T-helper 1 cell treated with Interleukin-12 subunit alpha and Interleukin-12 subunit beta and Interleukin-4 antibody, amounts not matched to agents 30 ng/mL and 1 ng/mL, for 36 hours (primary cell): ENCODE data around the gene TMEM38A. TPM values are rescaled to one million over a fixed set of nuclear protein-coding genes. Genes with fewer than 3 reads are reported as not detected.
"Not testable (repeated sequence)": the region's sequence is repeated elsewhere in the genome, so short reads cannot be mapped to it uniquely, and the experiment has no call there.

ENCODE experiments used
- intact Hi-C: fragments of 100-400 bp; cut with micrococcal nuclease; formaldehyde crosslinking; loops from one replicate; pipeline ENCODE4 v1.15.1; 2024
- total RNA-seq: library from RNA; stranded (reverse); gene quantifications from 2 replicates; pipeline ENCODE4 v1.2.3, GENCODE V29; 2022

The TMEM38A gene
- total RNA-seq, 1 donor from 2014 or later, result 0.20 TPM

DNA sequence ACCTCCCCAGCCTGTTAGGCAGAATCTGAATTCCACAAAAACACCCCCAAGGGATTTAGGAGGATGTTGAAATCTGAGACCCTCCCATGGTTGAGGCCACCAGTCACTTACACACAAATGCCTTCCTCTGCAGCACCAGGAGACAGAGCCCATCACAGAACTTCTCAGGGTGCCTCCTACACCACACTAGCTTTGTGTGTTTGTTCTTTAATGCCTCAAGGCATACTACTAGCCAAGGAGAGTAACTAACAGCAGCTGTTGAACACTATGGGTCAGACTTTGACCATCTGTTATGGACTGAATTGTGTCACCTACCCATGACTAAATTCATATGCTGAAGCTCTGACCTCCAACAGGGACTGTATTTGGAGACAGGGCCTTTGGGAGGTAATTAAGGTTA lies 23.4 kb upstream of the TMEM38A start:
- intact Hi-C loops, result no loop called here

DNA sequence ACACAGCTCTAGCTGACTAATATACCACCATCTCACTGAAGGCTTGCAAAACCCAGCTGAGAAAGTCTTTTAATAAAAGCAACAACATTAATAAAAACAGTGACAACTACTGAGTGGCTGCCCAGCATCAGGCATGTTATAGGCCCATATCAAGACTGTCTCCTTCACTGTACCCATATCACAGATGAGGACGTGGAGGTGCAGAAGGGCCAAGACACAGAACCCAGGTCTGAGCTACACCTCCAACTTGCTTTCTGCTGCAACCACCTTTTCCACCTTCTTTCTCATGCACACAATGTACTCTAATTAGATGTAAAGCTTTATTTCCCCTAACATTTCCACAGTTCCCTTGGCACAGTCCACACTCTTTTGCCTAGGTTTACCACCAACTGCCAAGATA lies 22.3 kb upstream of the TMEM38A start:
- intact Hi-C loops, result no loop called here

DNA sequence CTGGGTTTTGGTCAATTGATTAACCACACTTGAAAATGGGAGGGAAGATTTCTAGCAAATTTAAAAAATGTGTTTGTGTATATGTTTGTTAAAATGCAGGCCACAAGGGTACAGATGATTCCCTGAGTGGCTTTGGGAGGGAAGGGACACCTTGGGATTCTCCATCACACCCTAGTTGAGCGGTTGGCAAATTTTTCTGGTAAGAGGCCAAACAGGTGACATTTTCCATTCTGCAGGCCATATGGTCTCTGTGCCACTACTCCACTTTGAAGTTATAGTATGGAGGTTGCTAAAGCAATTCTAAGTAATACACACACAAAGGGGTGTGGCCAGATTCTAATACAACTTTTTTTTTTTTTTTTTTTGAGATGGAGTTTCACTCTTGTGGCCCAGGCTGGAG lies 20.0 kb upstream of the TMEM38A start:
- intact Hi-C loops, result no loop called here

DNA sequence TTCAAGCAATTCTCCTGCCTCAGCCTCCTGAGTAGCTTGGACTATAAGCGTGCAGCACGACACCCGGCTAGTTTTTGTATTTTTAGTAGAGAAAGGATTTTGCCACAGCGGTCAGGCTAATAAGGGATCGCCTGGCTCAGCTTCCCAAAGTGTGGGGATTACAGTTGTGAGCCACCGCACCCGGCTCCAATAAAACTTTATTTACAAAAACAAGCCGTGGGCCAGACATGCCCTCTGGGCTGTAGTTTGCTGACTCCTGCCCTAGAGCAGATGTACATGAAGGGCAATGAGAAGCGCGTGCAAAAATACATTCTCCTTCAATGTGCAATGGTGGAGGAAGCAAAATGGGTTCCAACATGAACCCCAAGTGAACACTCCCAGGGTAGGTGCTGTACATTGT lies 19.2 kb upstream of the TMEM38A start:
- intact Hi-C loops, result no loop called here

DNA sequence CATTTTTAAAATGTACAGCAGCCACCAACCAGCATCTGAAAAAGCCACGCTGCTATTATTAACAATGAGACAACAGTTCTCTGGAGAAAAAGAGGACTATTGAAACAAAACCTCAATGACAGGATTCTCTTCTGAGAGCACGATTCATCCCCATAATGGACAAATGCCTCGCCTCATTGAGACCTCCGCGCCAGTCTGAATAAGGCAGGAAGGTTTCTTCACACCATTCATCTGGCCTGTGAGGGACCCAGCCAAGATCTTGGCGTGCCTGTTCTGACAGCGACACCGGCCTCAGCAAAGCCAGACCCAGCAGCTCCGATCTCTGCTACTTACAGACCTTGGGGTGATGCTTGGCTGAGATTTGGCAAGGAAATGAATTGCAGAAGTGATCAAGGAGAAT lies 15.8 kb upstream of the TMEM38A start:
- intact Hi-C loops, result no loop called here

DNA sequence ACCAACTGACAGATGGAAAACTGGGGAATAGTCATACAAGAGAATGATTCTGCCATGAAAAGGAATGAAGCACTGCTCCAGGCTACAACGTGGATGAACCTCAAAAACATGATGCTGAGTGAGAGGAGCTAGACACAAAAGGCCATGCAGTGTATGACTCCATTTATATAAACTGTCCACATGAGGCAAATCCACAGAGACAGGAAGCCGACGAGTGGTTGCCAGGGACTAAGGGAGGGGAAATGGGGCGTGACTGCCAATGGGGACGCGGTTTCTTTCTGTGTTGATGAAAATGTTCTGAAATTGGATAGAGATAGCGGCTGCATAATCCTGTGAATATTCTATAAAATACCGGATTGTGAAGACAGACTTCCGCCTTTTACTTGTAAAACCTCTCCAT lies 11.2 kb upstream of the TMEM38A start:
- intact Hi-C loops, result no loop called here

DNA sequence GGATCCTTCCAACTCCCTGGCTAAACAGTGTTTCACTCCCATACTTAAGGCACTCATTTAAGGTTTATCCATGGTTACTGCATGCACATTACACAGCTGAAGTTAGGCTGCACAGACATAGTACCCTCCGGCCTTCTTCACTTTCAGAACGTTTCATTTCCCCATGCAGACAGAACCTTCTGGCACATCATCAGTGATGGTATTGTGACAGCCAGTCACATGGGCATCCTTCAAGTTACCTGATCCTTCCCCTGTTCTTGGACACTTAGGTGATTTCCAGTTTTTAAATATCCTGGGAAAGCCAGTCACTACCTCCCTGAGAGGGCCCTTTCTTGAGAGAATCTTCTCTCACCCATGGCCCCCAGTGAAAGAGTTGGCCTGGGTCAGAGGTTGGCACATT lies 10.1 kb upstream of the TMEM38A start:
- intact Hi-C loops, result no loop called here

DNA sequence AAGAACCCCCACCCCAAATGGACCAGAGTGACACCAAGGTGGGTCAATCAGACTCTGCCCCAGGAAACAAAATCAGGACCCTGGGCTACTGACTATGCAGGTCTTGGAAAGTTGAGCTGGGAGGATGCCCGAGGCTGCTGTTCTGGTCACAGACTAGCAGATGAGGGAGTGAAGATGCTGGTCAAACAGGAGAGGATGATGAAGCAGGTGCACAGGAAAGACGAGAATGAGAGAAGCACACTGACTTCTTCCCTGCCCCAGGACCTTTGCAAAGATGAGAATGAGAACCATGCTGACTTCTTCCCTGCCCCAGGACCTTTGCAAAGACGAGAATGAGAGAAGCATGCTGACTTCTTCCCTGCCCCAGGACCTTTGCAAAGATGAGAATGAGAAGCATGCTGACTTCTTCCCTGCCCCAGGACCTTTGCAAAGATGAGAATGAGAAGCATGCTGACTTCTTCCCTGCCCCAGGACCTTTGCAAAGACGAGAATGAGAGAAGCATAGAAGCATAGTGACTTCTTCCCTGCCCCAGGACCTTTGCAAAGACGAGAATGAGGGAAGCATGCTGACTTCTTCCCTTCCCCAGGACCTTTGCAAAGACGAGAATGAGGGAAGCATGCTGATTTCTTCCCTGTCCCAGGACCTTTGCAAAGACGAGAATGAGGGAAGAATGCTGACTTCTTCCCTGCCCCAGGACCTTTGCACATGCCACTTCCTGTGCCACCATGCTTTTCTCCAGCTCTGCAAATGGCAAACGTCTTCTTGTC lies 9.3 kb upstream of the TMEM38A start:
- intact Hi-C loops, result not testable (repeated sequence)

DNA sequence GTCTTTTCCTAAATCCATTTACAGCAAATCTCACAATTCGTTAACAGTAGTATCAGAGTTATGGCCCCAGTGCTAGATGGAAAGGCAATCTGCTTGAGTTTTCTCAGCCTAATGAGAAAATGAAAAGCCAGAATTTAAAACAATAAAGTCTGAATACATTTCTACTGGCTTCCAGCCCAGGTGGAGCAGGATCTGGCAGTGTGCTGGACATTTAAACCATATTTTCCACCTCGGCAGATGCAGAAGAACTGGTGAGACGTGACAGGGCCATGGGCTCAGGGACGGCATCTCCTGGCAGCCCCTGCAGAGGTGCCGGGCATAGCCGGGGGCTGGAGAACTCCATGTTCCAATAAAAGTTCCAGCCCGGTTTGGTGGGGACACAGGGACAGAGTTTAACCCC lies 8.1 kb upstream of the TMEM38A start:
- intact Hi-C loops, result no loop called here

DNA sequence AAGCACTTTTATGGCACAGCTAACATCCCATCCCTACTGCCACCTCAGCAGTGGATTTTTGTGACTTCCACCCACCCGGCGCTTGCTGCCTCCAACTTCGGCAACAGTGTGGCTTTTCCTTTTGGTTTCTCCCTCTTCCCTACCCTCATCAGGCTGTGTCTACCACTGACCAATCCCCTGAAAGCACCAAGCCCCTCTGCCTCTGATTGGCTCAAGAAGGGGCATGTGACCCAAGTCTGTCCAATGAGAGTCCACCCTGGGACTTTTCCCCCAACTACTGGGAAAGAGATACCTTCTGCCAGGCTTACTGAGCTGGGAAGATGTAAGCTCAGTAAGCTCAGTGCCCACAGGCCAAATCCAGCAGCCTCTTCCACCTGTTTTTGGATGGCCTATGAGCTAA lies 6.8 kb upstream of the TMEM38A start:
- intact Hi-C loops, result no loop called here

DNA sequence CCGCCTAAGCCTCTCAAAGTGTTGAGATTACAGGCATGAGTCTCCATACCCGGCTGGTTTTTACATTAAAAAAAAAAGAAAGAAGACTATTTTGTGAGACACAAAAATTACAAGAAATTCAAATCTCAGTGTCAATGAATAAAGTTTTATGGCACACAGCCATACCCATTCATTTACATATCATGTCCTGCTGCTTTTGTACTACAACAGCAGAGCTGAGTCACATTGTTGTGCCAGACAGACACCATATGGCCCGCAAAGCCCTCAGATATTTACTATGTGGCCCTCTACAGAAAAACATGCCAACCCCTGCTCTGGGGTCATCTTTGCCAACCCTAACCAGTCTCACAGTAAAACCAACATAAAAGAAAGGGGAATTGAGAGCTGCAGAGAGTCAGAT lies 6.3 kb upstream of the TMEM38A start:
- intact Hi-C loops, result no loop called here

DNA sequence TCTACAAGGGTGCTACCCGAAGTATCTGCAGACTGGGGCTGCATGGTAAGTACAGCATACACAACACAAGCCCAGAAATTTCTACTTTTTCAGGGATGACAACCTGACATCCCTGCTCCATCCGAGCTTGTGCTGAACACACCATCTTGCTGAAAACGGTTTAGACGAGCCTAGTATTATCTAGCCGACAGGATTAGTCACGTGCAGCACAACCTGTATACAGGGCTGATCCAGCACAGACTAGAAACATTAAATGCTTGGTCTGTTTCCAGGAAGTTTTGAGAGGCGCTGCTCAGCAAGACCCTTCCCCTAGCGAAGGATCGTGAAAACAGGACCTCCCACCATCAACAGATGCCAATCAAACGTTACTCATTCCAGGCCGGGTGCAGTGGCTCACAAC lies 5.2 kb upstream of the TMEM38A start:
- intact Hi-C loops, result no loop called here

DNA sequence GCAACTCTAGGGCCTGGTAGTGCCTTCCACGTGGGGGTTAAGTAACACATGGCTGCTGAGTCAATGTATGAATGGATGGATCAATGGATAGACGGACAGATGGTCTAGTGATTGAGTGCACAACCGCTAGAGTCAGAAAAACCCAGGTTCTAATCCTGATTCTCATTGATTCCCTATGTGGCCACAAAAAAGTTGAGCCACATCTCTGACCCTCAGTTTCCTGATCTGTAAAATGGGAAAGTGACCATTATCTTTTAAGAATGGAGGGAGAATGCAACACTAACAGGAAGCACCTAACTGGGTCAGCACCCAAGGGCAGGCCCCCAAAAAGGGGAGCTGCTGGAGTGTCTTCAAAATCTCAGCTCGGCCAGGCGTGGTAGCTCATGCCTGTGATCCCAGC lies 3.6 kb upstream of the TMEM38A start:
- intact Hi-C loops, result no loop called here

DNA sequence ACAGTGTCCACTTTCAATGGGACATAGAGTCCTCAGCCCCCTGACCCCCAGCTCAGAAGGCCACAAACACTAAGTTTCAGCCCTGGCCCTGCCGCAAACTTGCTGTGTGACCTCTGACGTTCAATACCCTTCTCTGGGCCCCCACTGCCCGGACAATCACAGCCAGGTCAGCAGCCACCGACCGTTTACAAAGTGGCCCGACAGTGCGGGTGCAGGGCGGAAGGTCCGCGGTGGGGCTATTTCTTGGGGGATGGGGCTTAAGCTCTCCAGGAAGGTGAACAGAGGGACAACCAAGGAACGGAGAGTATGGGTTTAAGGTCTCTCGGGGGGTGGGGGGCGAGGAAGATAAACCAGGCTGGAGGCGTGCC lies 1.5 kb upstream of the TMEM38A start:
- intact Hi-C loops, result loop anchor here (1.0 kb wide), 3 partner anchors 87 to 678 kb away; partner anchors contain the start of genes GTPBP3, HAUS8, MYO9B and SLC35E1

DNA sequence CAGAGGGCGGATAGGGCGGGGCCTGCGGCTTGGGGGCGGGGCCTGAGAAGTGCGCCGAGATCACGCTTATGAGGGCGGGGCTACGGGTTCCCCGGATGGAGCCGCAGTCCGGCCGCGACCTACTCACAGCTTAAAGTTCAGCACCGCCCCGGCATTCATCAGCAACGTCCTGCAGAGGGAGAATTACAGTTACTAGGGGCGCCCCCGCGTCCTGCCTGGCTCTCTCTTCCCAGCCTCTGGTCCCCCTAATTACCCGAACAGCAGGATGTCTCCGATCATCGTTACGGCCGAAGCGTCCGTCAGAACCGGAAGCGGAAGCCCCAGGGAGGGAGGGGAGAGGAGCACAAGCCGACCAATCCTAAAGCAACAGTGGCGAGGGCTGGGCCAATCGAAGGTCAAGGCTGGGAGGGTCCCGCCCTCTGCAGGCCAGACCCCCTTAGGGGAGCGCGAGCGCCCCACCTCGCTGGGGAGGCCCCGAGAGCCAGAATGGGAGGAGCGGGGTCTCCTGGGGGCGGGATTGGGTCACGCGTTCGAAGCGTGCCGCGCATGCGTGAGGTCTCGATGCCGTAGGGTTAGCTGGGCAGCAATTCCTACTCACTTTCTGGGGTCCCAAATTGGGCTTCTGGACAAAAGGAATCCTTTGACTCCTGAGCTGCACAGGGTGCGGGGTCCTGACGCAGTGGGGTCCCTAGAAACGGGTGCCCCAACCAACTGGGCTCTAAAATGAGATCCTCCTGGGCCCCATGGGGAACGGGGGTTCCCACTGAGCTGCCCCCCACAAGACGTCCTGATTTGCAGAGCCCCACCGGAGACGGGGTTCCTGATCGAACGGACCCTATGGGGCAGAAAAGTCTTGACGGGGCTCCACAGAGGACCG lies 869 bp upstream of the TMEM38A start, which contains the start of gene SMIM7:
TSS of gene SMIM7 (minus strand) at position 313 of the 877 bp plus-strand sequence. CDS start at position 279, 34 bp downstream.
- intact Hi-C loops, result loop anchor here (1.0 kb wide), 10 partner anchors 32 to 677 kb away; partner anchors contain the start of genes C19orf44, CALR3, CHERP and GTPBP3

DNA sequence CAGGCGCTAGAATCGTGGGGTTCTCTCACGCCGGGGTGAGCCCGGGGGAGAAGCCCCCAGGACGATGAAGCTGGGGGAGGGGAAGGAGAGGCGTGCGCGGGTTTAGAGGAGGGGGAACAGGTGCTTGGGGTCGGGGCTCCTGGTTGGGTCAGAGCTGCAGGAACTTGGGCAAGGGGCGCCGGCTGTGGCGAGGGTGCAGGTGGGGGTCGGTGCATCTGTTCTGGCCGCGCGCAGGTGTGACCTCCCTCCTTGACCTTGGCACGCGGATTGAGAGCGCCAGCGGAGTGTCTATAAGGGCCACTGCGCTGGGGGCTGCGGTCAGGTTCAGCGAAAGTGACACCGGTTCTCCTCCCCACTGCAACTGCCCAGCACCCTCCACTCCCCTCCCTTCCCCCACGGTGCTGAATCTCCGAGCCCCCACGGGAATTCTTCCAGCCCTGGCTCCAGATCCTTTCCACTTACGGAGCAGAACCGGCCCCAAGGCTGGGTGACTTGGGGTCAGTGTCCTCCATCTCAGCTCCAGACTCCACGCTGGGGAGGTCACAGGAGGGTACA lies 618 bp downstream of the TMEM38A start:
- intact Hi-C loops, result no loop called here

DNA sequence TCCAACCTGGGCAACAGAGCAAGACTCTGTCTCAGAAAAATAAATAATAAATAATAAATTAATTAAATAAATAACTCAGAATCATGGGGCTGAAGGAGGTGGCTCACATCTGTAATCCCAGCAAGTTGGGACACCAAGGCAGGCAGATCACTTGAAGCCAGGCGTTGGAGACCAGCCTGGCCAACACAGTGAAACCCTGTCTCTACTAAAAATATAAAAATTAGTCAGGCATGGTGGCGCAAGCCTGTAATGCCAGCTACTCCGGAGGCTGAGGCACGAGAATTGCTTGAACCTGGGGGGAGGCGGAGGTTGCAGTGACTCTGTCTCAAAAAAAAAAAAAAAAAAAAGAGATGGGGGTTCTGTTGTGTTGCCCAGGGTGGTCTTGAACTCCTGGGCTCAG lies 7.2 kb downstream of the TMEM38A start:
- intact Hi-C loops, result no loop called here

DNA sequence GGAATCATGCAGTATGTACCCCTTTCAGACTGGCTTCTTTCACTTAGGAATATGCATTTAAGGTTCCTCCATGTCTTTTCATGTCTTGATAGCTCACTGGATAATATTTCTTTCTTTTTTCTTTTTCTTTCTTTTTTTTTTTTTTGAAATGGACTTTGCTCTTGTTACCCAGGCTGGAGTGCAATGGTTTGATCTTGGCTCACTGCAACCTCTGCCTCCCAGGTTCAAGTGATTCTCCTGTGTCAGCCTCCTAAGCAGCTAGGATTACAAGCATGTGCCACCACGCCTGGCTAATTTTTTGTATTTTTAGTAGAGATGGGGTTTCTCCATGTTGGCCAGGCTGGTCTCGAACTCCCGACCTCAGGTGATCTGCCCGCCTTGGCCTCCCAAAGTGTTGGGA lies 7.8 kb downstream of the TMEM38A start:
- intact Hi-C loops, result not testable (repeated sequence)

DNA sequence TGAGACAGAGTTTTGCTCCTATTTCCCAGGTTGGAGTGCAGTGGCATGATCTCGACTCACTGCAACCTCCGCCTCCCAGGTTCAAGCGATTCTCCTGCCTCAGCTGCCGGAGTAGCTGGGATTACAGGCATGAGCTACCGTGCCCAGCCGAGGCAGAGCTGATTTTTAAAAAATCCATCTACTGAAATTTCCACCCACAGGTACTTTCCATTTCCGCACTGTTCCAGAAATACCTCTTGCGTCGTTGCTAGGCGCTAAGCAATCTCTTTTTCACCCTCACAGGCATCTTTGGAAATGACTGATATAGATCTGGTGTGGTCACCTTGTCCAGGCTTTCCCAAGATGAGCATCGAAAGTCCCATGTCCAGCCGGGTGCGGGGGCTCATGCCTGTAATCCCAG lies 9.4 kb downstream of the TMEM38A start:
- intact Hi-C loops, result no loop called here

DNA sequence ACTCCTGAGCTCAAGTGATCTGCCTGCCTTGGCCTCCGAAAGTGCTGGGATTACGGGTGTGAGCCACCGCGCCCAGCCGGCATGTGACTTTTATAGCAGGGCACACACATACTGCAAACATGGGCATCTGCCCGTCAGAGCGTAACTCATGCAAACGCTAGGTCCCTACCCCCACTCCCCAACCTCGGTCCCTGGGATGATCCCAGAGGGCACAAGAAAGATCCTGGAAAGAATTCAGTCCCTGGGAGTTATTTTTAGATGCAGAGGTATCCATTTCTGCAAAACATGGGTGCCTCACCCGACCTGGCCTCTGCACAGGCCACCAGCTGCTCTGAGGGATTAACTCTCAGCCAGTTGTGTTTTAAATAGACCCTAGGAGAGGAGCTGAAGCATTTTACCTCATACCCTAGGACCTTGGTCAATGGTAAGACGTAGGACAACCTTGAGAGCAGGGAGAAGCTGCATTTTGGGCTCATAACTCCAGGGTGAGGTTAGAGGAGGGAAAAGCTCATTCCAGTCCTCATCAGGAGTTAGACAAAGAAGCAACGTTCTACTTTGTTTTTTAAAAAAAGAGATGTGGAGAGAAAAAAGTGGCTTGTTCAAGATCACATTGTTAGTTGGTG lies 10.8 kb downstream of the TMEM38A start:
- intact Hi-C loops, result no loop called here

DNA sequence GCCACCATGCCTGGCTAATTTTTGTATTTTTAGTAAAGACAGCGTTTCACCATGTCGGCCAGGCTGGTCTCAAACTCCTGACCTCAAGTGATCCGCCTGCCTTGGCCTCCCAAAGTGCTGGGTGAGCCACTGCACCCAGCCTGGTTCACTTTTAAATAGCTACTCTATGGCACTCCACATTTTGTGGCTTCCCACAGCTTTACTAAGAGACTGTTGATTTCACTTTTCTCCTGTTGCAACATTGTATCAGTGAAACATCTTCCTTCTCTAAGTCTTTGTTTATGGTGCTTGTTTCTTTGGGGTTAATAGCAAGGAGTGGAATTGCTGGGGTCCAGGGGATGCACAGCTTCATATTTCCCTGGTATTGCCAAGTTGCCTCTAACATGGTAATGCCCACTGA lies 12.3 kb downstream of the TMEM38A start:
- intact Hi-C loops, result no loop called here

DNA sequence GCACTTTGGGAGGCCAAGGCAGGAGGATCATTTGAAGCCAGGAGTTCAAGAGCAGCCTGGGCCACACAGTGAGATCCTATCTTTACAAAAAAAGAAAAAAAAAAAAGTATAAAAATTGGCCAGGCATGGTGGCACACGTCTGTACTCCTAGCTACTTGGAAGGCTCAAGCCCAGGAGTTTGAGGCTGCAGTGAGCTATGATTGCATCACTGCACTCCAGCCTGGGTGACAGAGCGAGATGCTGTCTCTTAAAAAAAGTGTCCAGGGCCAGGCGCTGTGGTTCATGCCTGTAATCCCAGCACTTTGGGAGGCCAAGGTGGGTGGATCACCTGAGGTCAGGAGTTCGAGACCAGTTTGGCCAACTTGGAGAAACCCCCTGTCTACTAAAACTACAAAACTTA lies 12.9 kb downstream of the TMEM38A start:
- intact Hi-C loops, result not testable (repeated sequence)
